Caco-2 (cell line): ENCODE results near the gene RBBP6. TPM values are rescaled to one million over a fixed set of nuclear protein-coding genes. Genes with fewer than 3 reads are reported as not detected.

Source experiments
- BruUV-seq: library from RNA; stranded (reverse); fragments of 400-500 nt; replicated peaks from 2 replicates; lab custom pipeline; 2021; lab: Mats Ljungman, UMichigan
- CTCF ChIA-PET: fragments of 300-600 bp; sonication (Branson Sonifier 250); formaldehyde crosslinking; loops from one replicate; lab custom pipeline; 2022; ENCODE audit warnings: antibody characterized with exemption; lab: Charles Lee
- POLR2A ChIA-PET: fragments of 300-600 bp; sonication (Branson Sonifier 250); formaldehyde crosslinking; loops from one replicate; lab custom pipeline; 2022; ENCODE audit warnings: antibody characterized with exemption; lab: Charles Lee
- DNase-seq, 2 experiments: peaks; one replicate each; pipeline versions ENCODE4 v3.0.0 to v3.0.0-alpha.2; 2020 to 2022
- H3K27me3 ChIP-seq: replicated peaks from 2 replicates; pipeline ENCODE4 v1.6.0; 2011; ENCODE audit warnings: low read length; ENCODE audit not compliant: control insufficient read depth, insufficient read depth
- H3K36me3 ChIP-seq: 2 replicates; pipeline ENCODE4 v1.5.1; 2011; ENCODE audit warnings: low read length; ENCODE audit not compliant: control insufficient read depth, insufficient read depth
- H3K4me1 ChIP-seq: fragments of 250-450 bp; sonication (Bioruptor Pico); 2 replicates; pipeline ENCODE4 v1.5.1; 2020; ENCODE audit warnings: mild to moderate bottlenecking
- H3K4me3 ChIP-seq: 2 replicates; pipeline ENCODE4 v1.5.1; 2011; ENCODE audit warnings: low read depth, mild to moderate bottlenecking, control low read depth, low read length
- H3K9me3 ChIP-seq: fragments of 250-450 bp; sonication (Bioruptor Pico); 2 replicates; pipeline ENCODE4 v1.5.1; 2020; ENCODE audit warnings: mild to moderate bottlenecking, moderate library complexity
- H3K27ac Mint-ChIP-seq: one replicate; pipeline ENCODE4 v1.8.0; 2022; ENCODE audit warnings: mixed read lengths; ENCODE audit not compliant: unreplicated experiment
- H3K27me3 Mint-ChIP-seq: one replicate; pipeline ENCODE4 v1.8.0; 2022; ENCODE audit warnings: mixed read lengths; ENCODE audit not compliant: insufficient read depth, unreplicated experiment
- H3K36me3 Mint-ChIP-seq: one replicate; pipeline ENCODE4 v1.8.0; 2022; ENCODE audit warnings: mild to moderate bottlenecking, mixed read lengths; ENCODE audit not compliant: insufficient read depth, unreplicated experiment
- H3K4me1 Mint-ChIP-seq: one replicate; pipeline ENCODE4 v1.8.0; 2022; ENCODE audit warnings: low read depth, mixed read lengths; ENCODE audit not compliant: unreplicated experiment
- H3K4me3 Mint-ChIP-seq: one replicate; pipeline ENCODE4 v1.8.0; 2022; ENCODE audit warnings: mild to moderate bottlenecking, moderate library complexity, mixed read lengths; ENCODE audit not compliant: unreplicated experiment
- H3K9me3 Mint-ChIP-seq: one replicate; pipeline ENCODE4 v1.8.0; 2022; ENCODE audit warnings: mixed read lengths; ENCODE audit not compliant: unreplicated experiment
- intact Hi-C: fragments of 100-400 bp; cut with micrococcal nuclease; formaldehyde crosslinking; loops from one replicate; pipeline ENCODE4 v1.10.0; 2022; ENCODE audit not compliant: unreplicated experiment
- total RNA-seq: library from RNA; stranded (reverse); gene quantifications from 2 replicates; pipeline ENCODE4 v1.2.3, GENCODE V29; 2022
- TF ChIP-seq, protein P1 (sequence below), 2 experiments: fragments of 200-600 bp in 1 of 2; IDR thresholded peaks; 1 replicate in 1 of 2; 2 replicates in 1 of 2; pipeline versions ENCODE4 v1.5.1 to v1.8.0; 2011 to 2022; ENCODE audit warnings: antibody characterized with exemption in 1 of 2, control low read depth in 1 of 2, inconsistent platforms in 1 of 2, low read depth in 1 of 2, low read length in 1 of 2, mild to moderate bottlenecking in 1 of 2, moderate library complexity in 1 of 2; ENCODE audit not compliant: insufficient read depth in 1 of 2, severe bottlenecking in 1 of 2, unreplicated experiment in 1 of 2

Gene RBBP6
- total RNA-seq, 1 experiment from 2014 or later: 38.7 TPM

DNA sequence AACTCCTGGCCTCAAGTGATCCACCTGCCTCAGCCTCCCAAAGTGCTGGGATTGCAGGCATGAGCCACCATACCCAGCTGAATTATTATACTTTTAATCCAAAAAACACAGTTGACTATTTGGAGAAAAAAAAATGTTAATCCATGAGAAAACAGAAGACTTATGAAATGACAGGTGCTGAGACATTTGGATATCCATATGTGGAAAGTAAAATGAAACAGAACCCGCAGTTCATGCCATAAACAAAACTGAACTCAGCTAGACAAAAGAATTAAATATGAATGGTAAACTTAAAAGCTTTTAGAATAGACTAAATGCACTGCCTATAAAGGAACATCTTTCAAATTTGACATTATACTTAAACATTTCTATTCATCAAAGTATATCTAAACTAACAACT lies 8.2 kb upstream of the RBBP6 start:
- Mint-ChIP-seq H3K4me1 (no peaks in the 10 kb centered on the region), H3K36me3 (no peaks in the 10 kb centered on the region), H3K27ac (no peak overlapping the region), H3K4me3 (no peak overlapping the region), H3K27me3 (no peaks in the 10 kb centered on the region), H3K9me3 (no peaks in the 10 kb centered on the region)
- CTCF ChIA-PET: no interaction called here
- H3K4me3 ChIP-seq: no peak overlapping the region
- H3K4me1 ChIP-seq: peaks cover 7% of the 10 kb centered on the region; the same call in 1 of the 2 replicates
- H3K36me3 ChIP-seq: no peaks in the 10 kb centered on the region
- no peaks in the 10 kb centered on the region for H3K9me3 ChIP-seq
- no peak for DNase-seq
- H3K27me3 ChIP-seq: no peaks in the 10 kb centered on the region
- no TSS peak for BruUV-seq
- POLR2A ChIA-PET: no interaction called here
- intact Hi-C loops: no loop called here
- TF ChIP-seq, protein P1, sequence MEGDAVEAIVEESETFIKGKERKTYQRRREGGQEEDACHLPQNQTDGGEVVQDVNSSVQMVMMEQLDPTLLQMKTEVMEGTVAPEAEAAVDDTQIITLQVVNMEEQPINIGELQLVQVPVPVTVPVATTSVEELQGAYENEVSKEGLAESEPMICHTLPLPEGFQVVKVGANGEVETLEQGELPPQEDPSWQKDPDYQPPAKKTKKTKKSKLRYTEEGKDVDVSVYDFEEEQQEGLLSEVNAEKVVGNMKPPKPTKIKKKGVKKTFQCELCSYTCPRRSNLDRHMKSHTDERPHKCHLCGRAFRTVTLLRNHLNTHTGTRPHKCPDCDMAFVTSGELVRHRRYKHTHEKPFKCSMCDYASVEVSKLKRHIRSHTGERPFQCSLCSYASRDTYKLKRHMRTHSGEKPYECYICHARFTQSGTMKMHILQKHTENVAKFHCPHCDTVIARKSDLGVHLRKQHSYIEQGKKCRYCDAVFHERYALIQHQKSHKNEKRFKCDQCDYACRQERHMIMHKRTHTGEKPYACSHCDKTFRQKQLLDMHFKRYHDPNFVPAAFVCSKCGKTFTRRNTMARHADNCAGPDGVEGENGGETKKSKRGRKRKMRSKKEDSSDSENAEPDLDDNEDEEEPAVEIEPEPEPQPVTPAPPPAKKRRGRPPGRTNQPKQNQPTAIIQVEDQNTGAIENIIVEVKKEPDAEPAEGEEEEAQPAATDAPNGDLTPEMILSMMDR (IDR thresholded peaks at IDR 0.05; ENCODE audit: insufficient read depth in 1 of 2, low read depth in 1 of 2, low read length in 1 of 2, severe bottlenecking in 1 of 2, unreplicated experiment in 1 of 2): no peak

DNA sequence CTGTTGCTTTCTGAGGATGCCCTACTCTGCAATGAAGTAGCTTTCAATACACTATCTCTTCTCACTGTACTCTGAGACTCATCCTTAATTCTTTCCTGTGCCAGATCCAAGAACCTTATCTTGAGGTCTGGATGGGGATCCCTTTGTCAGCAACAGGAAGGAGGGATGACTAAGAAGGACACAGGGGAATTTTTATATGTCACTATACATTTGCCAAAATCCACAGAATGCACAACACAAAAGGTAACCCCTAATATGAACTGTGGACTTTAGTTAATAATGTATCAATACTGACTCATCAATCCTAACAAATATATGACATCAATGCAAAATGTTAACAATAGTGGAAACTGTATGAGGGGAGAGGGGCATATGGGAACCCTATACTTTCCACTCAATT lies 4.7 kb upstream of the RBBP6 start:
- H3K4me3 ChIP-seq: no peak overlapping the region
- DNase-seq: no peak
- H3K27ac Mint-ChIP-seq: no peak overlapping the region

DNA sequence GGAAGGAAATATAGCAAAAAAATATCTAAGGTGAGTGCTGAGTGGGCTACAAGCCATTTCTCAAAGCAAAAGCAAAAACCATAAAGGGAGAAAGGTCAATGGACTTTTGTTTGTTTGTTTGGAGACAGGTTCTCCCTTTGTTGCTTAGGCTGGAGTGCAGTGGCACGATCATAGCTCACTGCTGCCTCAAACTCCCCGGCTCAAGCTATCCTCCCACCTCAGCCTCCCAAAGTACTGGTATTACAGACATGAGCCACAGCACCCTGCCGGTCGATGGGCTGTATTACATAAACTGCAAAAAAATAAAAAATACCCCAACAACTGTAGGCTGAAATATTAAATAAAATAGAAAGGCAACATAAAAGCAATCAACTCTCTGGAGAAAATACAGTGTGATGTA lies 3.5 kb upstream of the RBBP6 start:
- H3K4me3 ChIP-seq: no peak overlapping the region
- Mint-ChIP-seq H3K4me3 (no peak overlapping the region), H3K27me3 (no peaks in the 10 kb centered on the region), H3K4me1 (no peaks in the 10 kb centered on the region), H3K27ac (no peak overlapping the region), H3K9me3 (no peaks in the 10 kb centered on the region), H3K36me3 (peaks cover 8% of the 10 kb centered on the region)
- TF ChIP-seq, protein P1 (IDR thresholded peaks at IDR 0.05; ENCODE audit: insufficient read depth in 1 of 2, low read depth in 1 of 2, low read length in 1 of 2, severe bottlenecking in 1 of 2, unreplicated experiment in 1 of 2): no peak
- H3K27me3 ChIP-seq: no peaks in the 10 kb centered on the region
- ChIA-PET POLR2A (no interaction called here), CTCF (no interaction called here)
- no peak for DNase-seq
- no peaks in the 10 kb centered on the region for H3K36me3 ChIP-seq
- intact Hi-C loops: loop anchor here (5.0 kb wide), 1 partner anchor 859 kb away; the partner anchor contains the start of gene PLK1
- no peaks in the 10 kb centered on the region for H3K4me1 ChIP-seq
- no peaks in the 10 kb centered on the region for H3K9me3 ChIP-seq
- no TSS peak for BruUV-seq

More for the DNA sequence above, 4.7 kb upstream of the RBBP6 start:
- TF ChIP-seq, protein P1 (IDR thresholded peaks at IDR 0.05; ENCODE audit: insufficient read depth in 1 of 2, low read depth in 1 of 2, low read length in 1 of 2, severe bottlenecking in 1 of 2, unreplicated experiment in 1 of 2): no peak
- Mint-ChIP-seq H3K9me3 (no peaks in the 10 kb centered on the region), H3K4me3 (no peak overlapping the region), H3K36me3 (peaks cover 7% of the 10 kb centered on the region), H3K27me3 (no peaks in the 10 kb centered on the region), H3K4me1 (no peaks in the 10 kb centered on the region)
- no peaks in the 10 kb centered on the region for H3K4me1 ChIP-seq
- no peaks in the 10 kb centered on the region for H3K36me3 ChIP-seq
- H3K27me3 ChIP-seq: no peaks in the 10 kb centered on the region
- H3K9me3 ChIP-seq: no peaks in the 10 kb centered on the region
- ChIA-PET POLR2A (no interaction called here), CTCF (no interaction called here)
- intact Hi-C loops: loop anchor here (5.0 kb wide), 1 partner anchor 857 kb away; the partner anchor contains the start of gene PLK1
- BruUV-seq: no TSS peak
